Osteocyte (in vitro differentiated cells): ENCODE results near the gene PLEKHH3. TPM values are rescaled to one million over a fixed set of nuclear protein-coding genes. Genes with fewer than 3 reads are reported as not detected.
"Not testable (repeated sequence)": the region's sequence is repeated elsewhere in the genome, so short reads cannot be mapped to it uniquely, and the experiment has no call there.

Experiments
- DNase-seq: peaks from one replicate; pipeline ENCODE4 v3.0.0; 2021; ENCODE audit warnings: mixed read lengths; ENCODE audit not compliant: unreplicated experiment; ENCODE audit errors: extremely low spot score
- H3K27ac Mint-ChIP-seq: one replicate; pipeline ENCODE4 v1.8.0; 2021; ENCODE audit warnings: mild to moderate bottlenecking, mixed read lengths; ENCODE audit not compliant: unreplicated experiment
- H3K27me3 Mint-ChIP-seq: one replicate; pipeline ENCODE4 v1.8.0; 2021; ENCODE audit warnings: mixed read lengths; ENCODE audit not compliant: unreplicated experiment
- H3K36me3 Mint-ChIP-seq: one replicate; pipeline ENCODE4 v1.8.0; 2021; ENCODE audit warnings: mixed read lengths; ENCODE audit not compliant: unreplicated experiment
- H3K4me1 Mint-ChIP-seq: one replicate; pipeline ENCODE4 v1.8.0; 2021; ENCODE audit warnings: mixed read lengths; ENCODE audit not compliant: unreplicated experiment
- H3K4me3 Mint-ChIP-seq: one replicate; pipeline ENCODE4 v1.8.0; 2021; ENCODE audit warnings: mild to moderate bottlenecking, moderate library complexity, mixed read lengths; ENCODE audit not compliant: unreplicated experiment
- H3K9me3 Mint-ChIP-seq: one replicate; pipeline ENCODE4 v1.8.0; 2021; ENCODE audit warnings: mixed read lengths; ENCODE audit not compliant: unreplicated experiment
- CTCF ChIP-seq: fragments of 200-600 bp; sonication (generic); IDR thresholded peaks from 2 replicates; pipeline ENCODE4 v1.5.0; 2021; ENCODE audit warnings: antibody characterized with exemption, mild to moderate bottlenecking, moderate library complexity
- microRNA-seq: library from miRNA; unstranded; fragments of <30 nt; microRNA quantifications from one replicate; pipeline ENCODE4 v1.1.0, GENCODE V29; 2020; ENCODE audit not compliant: unreplicated experiment
- total RNA-seq: library from RNA; stranded (reverse); gene quantifications from 2 replicates; pipeline ENCODE4 v1.2.1, GENCODE V29; 2021

Gene PLEKHH3
- total RNA-seq, 1 donor from 2014 or later: 28.9 TPM

GRCh38 chr17:42623732-42624596 is 52.8 kb downstream of the PLEKHH3 start:
- no peak for DNase-seq
- no peak for TF ChIP-seq CTCF
- no peaks in the 10 kb centered on the region for H3K36me3 Mint-ChIP-seq
- H3K4me3 Mint-ChIP-seq: no peak overlapping the region
- no peak overlapping the region for H3K27ac Mint-ChIP-seq
- no peaks in the 10 kb centered on the region for H3K4me1 Mint-ChIP-seq
- no peaks in the 10 kb centered on the region for H3K9me3 Mint-ChIP-seq
- H3K27me3 Mint-ChIP-seq: no peaks in the 10 kb centered on the region

- no peak for DNase-seq
- no peak for TF ChIP-seq CTCF
- no peaks in the 10 kb centered on the region for H3K36me3 Mint-ChIP-seq
- H3K4me3 Mint-ChIP-seq: no peak overlapping the region
- H3K27ac Mint-ChIP-seq: no peak overlapping the region
- H3K4me1 Mint-ChIP-seq: peaks cover 2% of the 10 kb centered on the region
- no peaks in the 10 kb centered on the region for H3K9me3 Mint-ChIP-seq
- H3K27me3 Mint-ChIP-seq: no peaks in the 10 kb centered on the region
These were observed 53.5 kb downstream of the PLEKHH3 start for GRCh38 chr17:42623271-42623670.

GRCh38 chr17:42621987-42622386 is 54.8 kb downstream of the PLEKHH3 start:
- H3K4me1 Mint-ChIP-seq, H3K27me3 Mint-ChIP-seq, H3K9me3 Mint-ChIP-seq, H3K4me3 Mint-ChIP-seq, DNase-seq, H3K27ac Mint-ChIP-seq, H3K36me3 Mint-ChIP-seq: not testable (repeated sequence)

DNA sequence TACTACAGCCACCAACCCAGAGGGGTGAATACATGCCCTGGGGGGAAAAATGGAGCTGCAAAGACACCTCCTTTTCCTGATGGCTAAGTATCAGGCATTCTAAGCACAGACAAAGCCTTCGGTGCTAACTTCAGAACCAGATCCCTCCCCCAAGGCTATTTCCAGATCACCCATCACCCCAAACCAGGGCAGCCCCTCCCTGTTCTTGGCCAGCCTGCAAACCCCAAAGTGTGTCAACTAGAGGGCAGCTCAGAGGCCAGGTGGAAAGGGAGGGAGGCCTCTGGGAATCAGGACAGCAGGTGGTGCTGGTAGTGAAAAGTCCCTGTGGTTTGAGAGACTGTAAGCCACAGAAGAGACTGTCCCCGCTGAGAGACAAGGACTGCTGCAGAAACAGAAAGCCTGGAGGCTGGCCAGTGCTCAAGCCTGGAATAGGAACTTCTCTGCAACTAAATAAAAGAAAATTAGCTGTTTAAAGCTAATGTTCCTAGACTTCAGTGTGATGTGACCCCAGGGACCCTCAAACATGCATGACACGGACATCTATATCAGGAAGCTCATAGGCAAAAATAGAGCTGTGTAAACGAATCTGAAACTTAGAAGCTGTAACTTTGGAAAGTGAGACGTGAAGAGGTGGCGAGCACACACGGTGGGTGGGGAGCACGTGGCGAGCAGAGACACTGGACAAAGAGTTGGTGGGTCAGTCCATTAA is 58.2 kb downstream of the PLEKHH3 start:
- Mint-ChIP-seq H3K9me3 (no peaks in the 10 kb centered on the region), H3K36me3 (peaks cover 19% of the 10 kb centered on the region), H3K27me3 (no peaks in the 10 kb centered on the region), H3K4me3 (no peak overlapping the region), H3K4me1 (peaks cover 4% of the 10 kb centered on the region), H3K27ac (no peak overlapping the region)
- DNase-seq: no peak
- no peak for TF ChIP-seq CTCF

- Mint-ChIP-seq H3K27me3 (no peaks in the 10 kb centered on the region), H3K9me3 (no peaks in the 10 kb centered on the region), H3K4me1 (peaks cover 4% of the 10 kb centered on the region), H3K36me3 (peaks cover 21% of the 10 kb centered on the region), H3K4me3 (no peak overlapping the region), H3K27ac (no peak overlapping the region)
- TF ChIP-seq CTCF: no peak
- DNase-seq: no peak
These were observed 58.8 kb downstream of the PLEKHH3 start for GRCh38 chr17:42617956-42618431.

Small RNA genes within 50 kb of the gene (microRNA-seq; reads per million reads assigned to microRNA genes)
- gene MIR6780A: not detected

Other genes with a start within 250 kb of the PLEKHH3 start
- gene ATP6V0A1, start 218.1 kb downstream of the PLEKHH3 start, total RNA-seq: 63.2 and 67.1 TPM in 2 replicates
- gene NAGLU, start 140.8 kb downstream of the PLEKHH3 start, total RNA-seq: 86.5 and 96.6 TPM in 2 replicates
- gene HSD17B1, start 124.1 kb downstream of the PLEKHH3 start, total RNA-seq: 1.2 and 1.4 TPM in 2 replicates
- 51.7 and 62.7 TPM in 2 replicates for gene COASY, start 114.8 kb downstream of the PLEKHH3 start, total RNA-seq
- 34.6 and 35.8 TPM in 2 replicates for gene MLX, start 109.9 kb downstream of the PLEKHH3 start, total RNA-seq
- gene PSMC3IP, start 99.3 kb downstream of the PLEKHH3 start, total RNA-seq: 5.5 and 5.6 TPM in 2 replicates
- 80.1 and 85.0 TPM in 2 replicates for gene RETREG3, start 67.6 kb downstream of the PLEKHH3 start, total RNA-seq
- gene TUBG1, start 67.3 kb downstream of the PLEKHH3 start, total RNA-seq: 47.2 and 55.5 TPM in 2 replicates
- gene TUBG2, start 17.7 kb downstream of the PLEKHH3 start, total RNA-seq: 32.8 and 33.3 TPM in 2 replicates
- 1.2 and 1.6 TPM in 2 replicates for gene CCR10, start 4.8 kb upstream of the PLEKHH3 start, total RNA-seq
- 35.8 and 40.4 TPM in 2 replicates for gene CNTNAP1, start 5.5 kb upstream of the PLEKHH3 start, total RNA-seq
- gene EZH1, start 68.0 kb upstream of the PLEKHH3 start, total RNA-seq: 44.8 and 47.6 TPM in 2 replicates
- 1.6 and 2.4 TPM in 2 replicates for gene RAMP2, start 84.2 kb upstream of the PLEKHH3 start, total RNA-seq
- 63.9 and 66.1 TPM in 2 replicates for gene VPS25, start 96.5 kb upstream of the PLEKHH3 start, total RNA-seq
- gene WNK4, start 103.6 kb upstream of the PLEKHH3 start, total RNA-seq: 0.16 TPM in 2 replicates
- gene COA3, start 121.7 kb upstream of the PLEKHH3 start, total RNA-seq: 51.2 and 51.5 TPM in 2 replicates
- 0.31 and 0.51 TPM in 2 replicates for gene CNTD1, start 121.9 kb upstream of the PLEKHH3 start, total RNA-seq
- 68.1 and 69.1 TPM in 2 replicates for gene BECN1, start 147.3 kb upstream of the PLEKHH3 start, total RNA-seq
- gene PSME3, start 156.4 kb upstream of the PLEKHH3 start, total RNA-seq: 111 and 121 TPM in 2 replicates
- gene AOC2, start 167.6 kb upstream of the PLEKHH3 start, total RNA-seq: 1.8 and 2.2 TPM in 2 replicates
- gene AOC3, start 174.2 kb upstream of the PLEKHH3 start, total RNA-seq: 1.1 and 1.3 TPM in 2 replicates
- not detected in 2 replicates for gene G6PC1, start 223.8 kb upstream of the PLEKHH3 start, total RNA-seq